ENCODE data around the gene CTAGE8.
"Not testable (repeated sequence)": the region's sequence is repeated elsewhere in the genome, so short reads cannot be mapped to it uniquely, and the experiment has no call there.

CTAGE8 gene

DNA sequence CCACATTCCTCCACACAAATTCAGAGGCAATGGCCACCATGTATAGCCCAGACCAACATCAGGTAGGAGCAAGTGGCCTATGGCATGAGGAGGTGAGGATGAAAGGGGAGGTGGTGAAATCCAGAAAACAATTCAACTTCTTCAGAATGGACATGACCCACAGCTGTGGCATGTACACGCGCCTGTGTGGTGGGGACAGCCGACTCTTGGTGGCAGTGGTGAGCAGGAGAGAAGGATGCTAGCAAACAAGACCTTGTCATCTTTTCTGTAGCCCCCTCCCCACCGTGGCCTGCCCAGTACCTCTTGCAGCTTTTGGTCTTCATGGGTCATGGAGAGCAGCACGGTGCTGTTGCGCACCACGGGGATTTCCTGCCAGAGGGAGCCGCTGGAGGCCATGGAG, 12.9 kb upstream of the CTAGE8 start:
- not testable (repeated sequence) for H3K27ac Mint-ChIP-seq; H3K27me3 Mint-ChIP-seq; H3K36me3 Mint-ChIP-seq; H3K4me3 Mint-ChIP-seq; H3K9me3 Mint-ChIP-seq (ENCODE audit: low read depth); H3K4me1 Mint-ChIP-seq (ENCODE audit: low read depth)

DNA sequence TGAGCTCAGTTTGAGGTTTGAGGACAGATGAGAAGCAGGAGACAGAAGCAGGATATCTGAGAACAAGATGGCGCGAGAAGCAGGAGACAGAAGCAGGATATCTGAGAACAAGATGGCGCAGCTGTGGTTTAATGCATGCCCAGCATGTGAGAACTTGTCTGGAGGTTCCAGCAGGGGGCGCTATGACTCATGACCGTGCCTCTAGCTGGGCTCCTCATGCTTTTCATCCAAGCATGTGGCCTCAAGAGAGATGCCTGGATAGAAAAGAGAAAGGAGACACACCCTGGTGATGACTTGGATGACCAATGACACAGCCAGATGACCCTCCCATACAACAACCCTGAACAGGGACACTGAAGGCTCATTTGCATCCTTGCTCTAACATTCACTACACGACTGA, 10.9 kb upstream of the CTAGE8 start:
- H3K27me3 Mint-ChIP-seq; H3K36me3 Mint-ChIP-seq; H3K9me3 Mint-ChIP-seq (ENCODE audit: low read depth); H3K4me1 Mint-ChIP-seq (ENCODE audit: low read depth); H3K27ac Mint-ChIP-seq; H3K4me3 Mint-ChIP-seq: not testable (repeated sequence)

DNA sequence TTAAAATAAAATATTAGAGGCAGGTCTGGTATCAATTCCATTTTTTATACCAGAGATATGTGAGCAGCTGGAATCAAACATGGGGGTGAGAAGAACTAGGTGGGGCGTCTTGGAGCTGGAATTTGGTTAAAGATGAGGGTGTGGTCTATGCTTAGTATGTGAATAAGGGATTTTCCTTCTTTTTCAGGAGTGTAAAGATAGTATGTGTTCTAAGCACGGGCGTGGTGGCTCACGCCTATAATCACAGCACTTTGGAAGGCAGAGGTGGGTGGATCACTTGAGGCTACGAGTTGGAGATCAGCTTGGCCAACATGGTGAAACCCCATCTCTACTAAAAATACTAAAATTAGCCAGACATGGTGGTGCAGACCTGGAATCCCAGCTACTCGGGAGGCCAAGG, 6.2 kb upstream of the CTAGE8 start:
- not testable (repeated sequence) for H3K9me3 Mint-ChIP-seq (ENCODE audit: low read depth); H3K4me3 Mint-ChIP-seq; H3K36me3 Mint-ChIP-seq; H3K4me1 Mint-ChIP-seq (ENCODE audit: low read depth); H3K27me3 Mint-ChIP-seq; H3K27ac Mint-ChIP-seq

DNA sequence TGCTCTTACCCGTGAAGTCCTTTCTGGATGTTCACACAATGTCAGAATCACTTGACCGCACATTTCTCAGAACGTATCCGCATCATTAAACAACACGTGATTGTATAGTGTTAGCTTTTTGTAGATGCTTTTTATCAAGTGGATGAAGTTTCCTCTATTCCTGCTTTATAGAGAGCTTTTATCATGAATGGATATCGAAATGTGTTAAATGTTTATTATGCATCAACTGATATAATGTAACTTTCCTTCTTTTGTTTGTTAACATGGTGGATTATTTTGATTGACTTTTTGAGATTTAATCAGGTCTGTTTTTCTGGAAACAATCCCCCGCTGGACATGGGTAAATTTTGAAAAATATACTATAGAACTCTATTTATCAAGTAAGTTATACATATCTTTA, 4.4 kb downstream of the CTAGE8 start, which contains the start of gene OR2A7:
Gene OR2A7 (minus strand): TSS at position 101 of the 400 bp plus-strand sequence. CDS start 5,164 bp downstream, outside the sequence.
- H3K36me3 Mint-ChIP-seq; H3K27me3 Mint-ChIP-seq; H3K27ac Mint-ChIP-seq; H3K4me3 Mint-ChIP-seq; H3K9me3 Mint-ChIP-seq (ENCODE audit: low read depth); H3K4me1 Mint-ChIP-seq (ENCODE audit: low read depth): not testable (repeated sequence)

DNA sequence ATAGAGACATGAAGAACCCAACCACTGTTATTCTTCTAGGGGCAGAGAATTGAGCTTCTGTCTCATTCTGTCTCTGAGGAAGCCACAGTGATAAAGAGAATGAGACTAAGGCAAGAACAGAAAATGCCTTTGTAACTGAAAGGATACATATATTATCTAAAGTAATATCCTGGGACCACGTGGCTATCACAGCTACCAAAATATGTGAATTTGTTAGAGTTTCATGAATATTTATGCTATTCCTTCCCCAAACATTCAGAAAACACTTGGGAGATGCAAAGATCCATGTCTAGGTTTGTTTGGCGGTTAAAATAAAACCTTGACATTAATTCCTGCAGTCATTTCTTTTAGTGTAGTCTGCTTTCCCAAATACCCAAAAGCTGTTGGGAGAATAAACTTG, 7.0 kb downstream of the CTAGE8 start:
- H3K36me3 Mint-ChIP-seq; H3K27ac Mint-ChIP-seq; H3K4me3 Mint-ChIP-seq; H3K9me3 Mint-ChIP-seq (ENCODE audit: low read depth); H3K4me1 Mint-ChIP-seq (ENCODE audit: low read depth); H3K27me3 Mint-ChIP-seq: not testable (repeated sequence)

DNA sequence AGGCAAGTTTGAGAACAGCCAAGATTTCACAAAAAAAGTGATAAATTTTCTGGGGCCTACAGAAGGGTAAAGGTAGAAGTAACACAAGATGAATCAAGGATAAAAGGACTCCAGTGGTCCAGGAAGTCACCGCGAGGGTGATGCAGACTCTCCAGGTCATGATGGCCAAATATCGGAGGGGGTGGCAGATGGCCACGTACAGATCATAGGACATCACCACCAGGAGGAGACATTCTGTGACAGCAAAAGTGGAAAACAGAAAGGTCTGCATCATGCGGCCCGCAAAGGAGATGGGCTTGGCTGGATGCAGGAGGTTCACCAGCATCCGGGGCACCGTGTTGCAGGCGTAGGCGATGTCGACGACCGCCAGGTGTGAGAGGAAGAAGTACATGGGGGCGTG, 10.0 kb downstream of the CTAGE8 start:
- H3K27me3 Mint-ChIP-seq; H3K36me3 Mint-ChIP-seq; H3K9me3 Mint-ChIP-seq (ENCODE audit: low read depth); H3K4me3 Mint-ChIP-seq; H3K4me1 Mint-ChIP-seq (ENCODE audit: low read depth); H3K27ac Mint-ChIP-seq: not testable (repeated sequence)

DNA sequence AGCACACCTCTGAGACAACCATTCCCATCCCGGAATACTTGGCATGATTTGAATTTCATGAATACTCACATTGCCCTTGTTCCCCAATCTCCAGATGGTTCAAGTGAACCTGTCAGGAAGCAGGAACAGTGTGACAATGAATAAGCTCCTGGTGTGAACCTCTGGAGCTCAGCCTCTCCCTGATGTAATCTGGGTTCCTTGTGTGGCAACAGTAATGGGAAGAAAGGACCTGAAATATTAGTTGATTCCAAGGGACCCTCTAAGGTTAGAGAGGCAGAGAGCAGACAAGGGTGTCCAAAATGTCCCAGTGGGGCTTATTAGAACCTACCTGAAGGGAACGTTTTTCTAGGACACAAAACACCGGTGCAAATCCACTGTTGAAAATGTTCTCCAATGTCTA, 13.0 kb downstream of the CTAGE8 start:
- Mint-ChIP-seq H3K9me3 (ENCODE audit: low read depth) (no peaks in the 10 kb centered on the region), H3K4me3 (no peak overlapping the region), H3K36me3 (no peaks in the 10 kb centered on the region), H3K4me1 (ENCODE audit: low read depth) (no peaks in the 10 kb centered on the region), H3K27ac (no peak overlapping the region), H3K27me3 (no peaks in the 10 kb centered on the region)

DNA sequence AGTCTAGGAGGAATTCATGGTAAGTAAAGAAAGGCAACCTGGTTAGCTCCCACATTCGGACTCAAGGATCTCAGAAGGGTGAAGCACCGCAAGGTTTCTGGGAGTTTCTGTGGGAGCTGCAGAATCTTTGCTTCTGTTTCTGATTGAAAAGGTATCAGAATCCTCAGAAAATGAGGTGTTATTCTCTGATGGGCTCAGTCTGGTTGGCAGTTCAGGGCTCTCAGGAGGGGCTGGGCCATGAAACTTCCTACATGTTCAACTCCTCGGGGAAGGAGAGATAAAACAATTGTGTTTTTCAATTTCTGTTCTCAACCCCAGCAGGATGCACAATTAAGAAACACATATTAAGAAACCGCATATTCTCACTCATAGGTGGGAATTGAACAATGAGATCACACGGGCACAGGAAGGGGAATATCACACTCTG, 13.6 kb downstream of the CTAGE8 start:
- H3K4me3 Mint-ChIP-seq: no peak overlapping the region
- no peaks in the 10 kb centered on the region for H3K4me1 Mint-ChIP-seq (ENCODE audit: low read depth)
- no peak overlapping the region for H3K27ac Mint-ChIP-seq
- H3K27me3 Mint-ChIP-seq: no peaks in the 10 kb centered on the region
- no peaks in the 10 kb centered on the region for H3K36me3 Mint-ChIP-seq
- no peaks in the 10 kb centered on the region for H3K9me3 Mint-ChIP-seq (ENCODE audit: low read depth)

DNA sequence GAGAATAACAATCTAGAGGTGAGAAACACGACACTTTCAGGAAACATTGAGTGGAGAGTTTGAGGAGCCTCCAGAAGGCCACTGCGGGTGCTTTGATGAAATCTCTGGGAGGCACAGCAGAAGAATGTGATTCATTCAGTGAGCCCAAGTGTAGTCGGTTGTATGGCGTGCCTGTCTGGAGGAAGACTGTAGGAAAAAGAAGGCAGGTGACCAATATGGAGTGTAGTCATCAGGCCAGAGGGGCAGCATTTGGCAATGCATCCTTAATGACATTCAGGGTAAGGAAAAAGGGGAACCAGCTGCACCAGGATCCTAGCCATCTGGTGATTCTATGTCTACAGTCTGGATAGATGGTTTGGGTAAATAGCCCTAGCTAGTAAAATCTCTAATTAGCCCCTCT, 16.8 kb downstream of the CTAGE8 start:
- not testable (repeated sequence) for H3K27me3 Mint-ChIP-seq; H3K4me3 Mint-ChIP-seq; H3K36me3 Mint-ChIP-seq; H3K27ac Mint-ChIP-seq; H3K9me3 Mint-ChIP-seq (ENCODE audit: low read depth); H3K4me1 Mint-ChIP-seq (ENCODE audit: low read depth)

DNA sequence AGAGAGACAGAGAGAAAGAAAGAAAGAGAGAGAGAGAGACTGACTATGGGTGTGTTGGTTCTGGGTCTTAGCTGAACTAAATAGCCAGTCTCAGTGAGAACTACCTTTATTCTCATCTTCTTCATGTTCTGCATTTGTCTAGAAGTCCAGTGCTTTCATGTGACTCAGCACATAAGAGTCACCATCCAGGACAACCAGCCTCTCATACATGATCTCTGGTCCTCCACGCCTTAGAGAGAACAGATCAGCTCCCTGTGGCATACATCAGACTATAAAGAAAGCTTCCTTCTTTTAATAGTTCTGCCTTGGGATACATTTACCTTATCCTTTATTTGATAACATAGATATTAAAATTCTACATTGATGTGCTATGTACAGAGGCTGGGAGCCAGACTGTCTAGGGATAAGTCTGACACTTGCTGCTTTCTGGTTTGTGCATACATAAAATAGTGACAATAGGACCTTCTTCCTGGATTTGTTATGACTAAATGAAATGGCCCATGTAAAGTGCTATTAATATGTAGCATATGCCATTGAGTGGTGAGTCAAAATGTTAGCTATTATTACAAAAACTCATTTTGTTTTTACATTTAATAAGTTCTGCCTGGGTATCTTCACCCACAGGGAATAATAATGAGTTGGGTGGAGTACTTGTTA, 21.3 kb downstream of the CTAGE8 start:
- H3K27ac Mint-ChIP-seq; H3K4me1 Mint-ChIP-seq (ENCODE audit: low read depth); H3K9me3 Mint-ChIP-seq (ENCODE audit: low read depth); H3K27me3 Mint-ChIP-seq; H3K4me3 Mint-ChIP-seq; H3K36me3 Mint-ChIP-seq: not testable (repeated sequence)

DNA sequence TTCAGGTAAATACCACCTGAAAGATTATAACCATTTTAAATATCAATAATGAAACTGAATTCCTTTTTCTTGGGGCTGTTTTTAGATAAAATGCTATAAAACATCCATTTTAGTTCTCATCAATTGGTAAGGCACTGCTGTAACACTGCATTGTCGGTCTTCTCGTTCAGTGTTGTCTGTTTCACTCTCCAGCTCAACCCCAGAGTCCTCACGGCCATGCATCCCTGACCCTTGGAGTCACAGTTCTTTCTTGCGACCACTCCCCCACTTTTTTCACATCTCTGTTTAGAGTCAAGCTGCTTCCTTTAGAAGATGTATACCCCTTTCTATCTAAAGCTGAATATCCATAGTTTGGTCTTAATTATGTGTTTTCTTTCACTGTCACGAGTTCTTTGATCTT, 22.1 kb downstream of the CTAGE8 start:
- H3K4me1 Mint-ChIP-seq (ENCODE audit: low read depth); H3K9me3 Mint-ChIP-seq (ENCODE audit: low read depth); H3K4me3 Mint-ChIP-seq; H3K36me3 Mint-ChIP-seq; H3K27ac Mint-ChIP-seq; H3K27me3 Mint-ChIP-seq: not testable (repeated sequence)

DNA sequence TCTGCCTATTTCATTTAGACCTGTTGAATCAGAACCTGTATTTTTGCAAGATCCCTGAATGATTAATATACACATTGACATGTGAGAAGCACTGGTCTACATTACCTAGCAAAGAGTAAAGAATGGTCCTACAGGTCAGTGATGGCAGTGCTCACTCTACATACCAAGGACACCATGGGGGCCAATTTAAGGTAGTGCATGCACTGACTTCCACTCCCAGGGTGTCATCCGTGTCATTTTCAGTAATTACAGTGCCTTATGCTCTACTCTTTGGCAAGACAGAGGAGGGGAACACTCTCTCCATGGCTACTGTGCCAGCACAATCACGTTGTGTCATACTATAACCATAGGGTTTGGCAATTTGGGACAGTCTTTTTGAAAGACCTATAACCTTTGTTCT, 23.7 kb downstream of the CTAGE8 start:
- H3K9me3 Mint-ChIP-seq (ENCODE audit: low read depth); H3K36me3 Mint-ChIP-seq; H3K27ac Mint-ChIP-seq; H3K4me3 Mint-ChIP-seq; H3K4me1 Mint-ChIP-seq (ENCODE audit: low read depth); H3K27me3 Mint-ChIP-seq: not testable (repeated sequence)

DNA sequence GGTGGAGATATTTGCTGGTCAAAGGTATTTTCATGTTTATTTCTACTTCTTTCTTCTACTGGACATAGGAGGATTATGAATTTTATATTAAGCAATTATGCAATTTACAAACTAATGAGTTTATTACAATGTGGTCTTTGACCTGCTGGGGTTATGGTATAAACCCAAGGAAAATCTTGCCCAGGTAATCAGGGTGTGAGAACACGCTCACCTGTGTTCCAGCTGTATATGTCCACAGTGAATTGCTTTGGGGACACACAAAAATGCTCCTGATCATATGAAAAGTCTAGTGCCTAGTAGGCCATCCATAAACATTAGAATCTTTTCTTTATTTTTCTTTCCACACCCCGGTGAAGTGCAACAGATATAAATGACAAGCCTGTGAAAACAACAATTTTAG, 29.7 kb downstream of the CTAGE8 start, which contains the start of gene OR2A42:
Gene OR2A42 (minus strand): TSS at position 241 of the 400 bp plus-strand sequence. CDS start 6,762 bp downstream, outside the sequence.
- H3K4me3 Mint-ChIP-seq; H3K27ac Mint-ChIP-seq; H3K9me3 Mint-ChIP-seq (ENCODE audit: low read depth); H3K36me3 Mint-ChIP-seq; H3K4me1 Mint-ChIP-seq (ENCODE audit: low read depth); H3K27me3 Mint-ChIP-seq: not testable (repeated sequence)

DNA sequence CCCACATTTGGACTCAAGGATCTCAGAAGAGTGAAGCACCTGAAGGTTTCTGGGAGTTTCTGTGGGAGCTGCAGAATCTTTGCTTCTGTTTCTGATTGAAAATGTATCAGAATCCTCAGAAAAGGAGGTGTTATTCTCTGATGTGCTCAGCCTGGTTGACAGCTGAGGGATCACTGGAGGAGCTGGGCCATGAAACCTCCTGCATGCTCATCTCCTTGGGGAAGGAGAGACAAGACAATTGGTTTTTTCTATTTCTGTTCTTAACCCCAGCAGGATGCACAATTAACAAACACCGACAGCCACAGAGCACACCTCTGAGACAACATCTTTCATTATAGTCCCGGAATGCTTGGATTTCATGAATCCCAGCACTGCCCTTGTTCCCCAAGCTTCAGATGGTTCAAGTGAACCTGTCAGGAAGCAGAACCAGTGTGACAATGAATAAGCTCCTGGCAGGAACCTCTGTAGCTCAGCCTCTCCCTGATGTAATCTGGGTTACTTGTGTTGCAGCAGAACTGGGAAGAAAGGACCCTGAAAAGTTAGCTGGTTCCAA, 30.5 kb downstream of the CTAGE8 start:
- H3K9me3 Mint-ChIP-seq (ENCODE audit: low read depth); H3K27ac Mint-ChIP-seq; H3K36me3 Mint-ChIP-seq: not testable (repeated sequence)

DNA sequence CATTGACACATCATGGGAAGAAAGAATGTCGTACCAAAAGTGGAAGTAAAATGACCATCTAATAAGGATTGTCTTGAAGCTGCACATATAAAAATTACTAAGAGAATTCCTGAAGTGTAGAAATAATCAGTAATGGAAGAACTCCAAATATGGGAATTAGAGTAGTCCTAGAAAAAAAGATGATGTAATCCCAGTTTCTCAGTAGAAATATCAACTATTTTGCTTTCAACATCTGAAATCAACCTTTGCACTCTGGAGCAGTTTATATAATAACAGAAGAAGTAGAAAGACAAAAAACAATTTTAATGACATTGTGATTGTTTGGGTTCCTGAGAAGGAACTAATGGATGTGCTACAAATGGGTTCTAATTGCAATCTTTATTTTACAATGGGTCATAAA, 36.0 kb downstream of the CTAGE8 start:
- H3K36me3 Mint-ChIP-seq; H3K4me1 Mint-ChIP-seq (ENCODE audit: low read depth); H3K9me3 Mint-ChIP-seq (ENCODE audit: low read depth); H3K27ac Mint-ChIP-seq; H3K27me3 Mint-ChIP-seq; H3K4me3 Mint-ChIP-seq: not testable (repeated sequence)

More for the DNA sequence above, 30.5 kb downstream of the CTAGE8 start:
- H3K4me3 Mint-ChIP-seq; H3K27me3 Mint-ChIP-seq; H3K4me1 Mint-ChIP-seq (ENCODE audit: low read depth): not testable (repeated sequence)

DNA sequence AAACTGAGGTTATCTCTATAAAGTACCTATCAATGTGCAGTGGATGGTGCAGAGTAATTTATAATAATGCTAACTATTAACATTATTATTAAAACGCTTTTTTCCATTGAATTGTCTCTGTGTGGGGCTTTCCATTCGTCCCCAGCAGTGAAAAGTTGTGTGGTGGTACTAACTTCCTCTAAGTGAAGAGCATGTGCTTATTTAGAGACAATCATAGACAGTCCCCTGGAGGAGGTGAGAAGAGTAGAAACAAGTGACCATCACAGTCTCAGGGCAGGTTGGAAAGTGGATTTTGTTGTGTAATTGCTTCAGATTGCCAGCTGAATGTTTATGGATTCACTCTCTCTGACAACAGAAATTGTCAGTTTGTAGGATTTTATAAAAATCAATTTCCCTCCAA, 38.1 kb downstream of the CTAGE8 start:
- not testable (repeated sequence) for H3K9me3 Mint-ChIP-seq (ENCODE audit: low read depth); H3K4me3 Mint-ChIP-seq; H3K36me3 Mint-ChIP-seq; H3K27ac Mint-ChIP-seq; H3K4me1 Mint-ChIP-seq (ENCODE audit: low read depth); H3K27me3 Mint-ChIP-seq
